Fibroblast of upper back skin (primary cell): ENCODE measurements around the gene LOXHD1.

ENCODE experiments used
- DNase-seq: peaks from one replicate; pipeline ENCODE4 v3.0.0-alpha.2; 2013

Gene LOXHD1

DNA sequence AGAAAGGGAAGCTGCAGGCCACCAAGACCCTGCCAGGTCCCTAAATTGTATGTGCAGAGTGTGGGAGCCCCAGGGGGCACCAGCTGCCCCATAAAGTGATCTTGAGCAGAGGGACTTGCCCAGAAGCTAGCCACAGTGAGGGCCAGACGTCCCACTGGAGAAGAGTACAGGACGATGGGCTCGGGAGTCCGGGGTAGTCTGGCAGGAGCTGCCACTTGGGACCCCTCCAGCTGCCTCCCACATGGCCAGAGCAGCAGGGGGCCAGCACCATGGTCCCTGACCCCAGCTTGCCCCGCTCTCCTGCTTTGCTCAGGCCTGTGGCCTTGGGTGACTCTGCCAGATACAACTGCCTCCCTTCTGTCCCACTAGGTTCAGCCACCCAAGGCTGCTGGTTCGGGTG lies 11.7 kb upstream of the LOXHD1 start:
- DNase-seq, result no peak

DNA sequence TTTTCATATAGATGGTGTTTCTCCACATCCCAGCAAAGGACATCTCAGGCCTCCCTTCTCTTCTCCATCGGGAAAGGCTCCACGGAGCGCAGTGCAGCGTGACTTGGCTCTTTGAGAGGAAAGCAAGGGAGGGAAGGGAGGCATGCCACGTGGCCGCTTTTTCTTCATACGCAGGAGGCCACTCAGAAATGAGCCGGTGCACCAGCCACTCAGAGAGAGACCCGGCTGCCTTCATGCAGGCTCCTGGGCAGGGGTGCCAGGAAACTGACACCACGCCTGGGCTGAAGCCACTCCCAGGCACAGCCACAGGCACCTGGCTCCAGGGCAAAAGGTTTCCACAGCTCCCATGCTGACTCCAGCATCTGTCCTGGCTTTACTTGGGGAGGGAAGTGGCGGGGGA lies 11.1 kb upstream of the LOXHD1 start:
- no peak for DNase-seq

DNA sequence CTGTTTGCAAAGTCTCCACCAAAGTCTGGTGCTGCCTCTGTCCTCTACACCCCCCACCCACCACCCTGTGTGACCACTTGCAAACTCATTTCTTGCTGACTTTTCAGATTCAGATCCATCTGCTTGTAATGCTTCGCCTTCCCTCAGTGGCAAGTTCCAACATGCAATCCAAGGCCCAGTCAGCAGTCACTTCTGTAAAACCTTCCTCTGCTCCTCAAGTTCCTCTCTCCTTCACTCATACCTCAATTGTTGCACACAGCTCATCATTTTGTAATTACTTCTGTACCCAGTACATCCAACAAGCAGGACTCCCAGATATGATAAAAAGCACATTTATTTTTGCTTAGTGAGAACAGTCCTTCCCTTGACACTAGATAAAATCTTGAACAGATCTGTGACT lies 6.5 kb upstream of the LOXHD1 start:
- DNase-seq, result no peak

DNA sequence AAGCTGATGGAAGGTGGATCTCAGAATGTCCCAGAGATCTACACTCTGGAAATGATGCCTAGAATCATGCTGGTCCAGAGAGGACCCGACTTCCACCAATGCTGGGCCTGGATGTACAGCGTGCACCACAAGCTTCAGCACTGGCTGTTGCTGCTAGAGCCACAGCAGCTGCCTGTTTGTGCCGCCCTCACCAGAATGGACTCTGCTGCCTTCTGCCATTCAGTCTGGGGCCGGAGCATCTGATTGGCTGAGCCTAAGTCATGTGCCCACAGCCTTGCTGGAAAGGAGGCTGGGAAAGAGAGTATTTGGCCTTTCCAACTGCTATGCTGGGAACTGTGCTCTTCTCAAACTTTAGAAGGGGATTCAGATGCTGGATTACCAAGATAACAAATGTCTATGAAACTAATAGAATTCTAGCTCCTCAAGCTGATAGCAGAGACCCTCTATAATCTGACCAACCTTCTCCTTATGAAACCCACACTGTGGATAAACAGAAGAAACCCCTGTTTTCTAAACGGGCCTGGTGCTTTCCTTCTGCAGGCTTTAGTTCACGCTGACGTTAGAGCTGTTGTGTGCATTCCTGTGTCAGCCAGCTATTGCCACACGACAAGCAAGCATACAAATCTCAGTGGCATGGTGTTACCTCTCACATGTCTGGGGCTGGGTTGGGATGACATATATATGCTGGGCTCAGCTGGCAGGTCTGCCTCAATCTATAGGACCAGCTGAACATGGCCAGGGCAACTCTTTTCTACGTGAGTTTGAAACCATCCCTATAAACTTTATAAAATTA lies 4.1 kb upstream of the LOXHD1 start:
- peak; percentile 13 for DNase-seq

DNA sequence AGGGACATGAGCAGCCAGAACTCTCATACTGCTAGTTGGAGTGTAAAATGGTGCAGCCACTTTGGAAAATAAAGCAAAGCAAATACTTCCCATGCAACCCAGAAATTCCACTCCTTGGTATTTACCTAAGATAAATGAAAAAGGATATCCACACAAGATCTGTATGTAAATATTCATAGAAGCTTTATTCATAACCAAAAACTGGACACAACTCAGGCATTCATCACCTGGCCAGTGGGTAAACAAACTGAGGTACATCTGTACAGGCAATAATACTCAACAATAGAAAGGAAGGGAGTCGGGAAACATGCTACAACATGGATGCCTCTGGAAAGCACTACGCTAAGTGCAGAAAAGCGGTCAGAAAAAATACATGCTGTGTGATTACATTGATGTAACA lies 2.5 kb upstream of the LOXHD1 start:
- DNase-seq, result no peak

DNA sequence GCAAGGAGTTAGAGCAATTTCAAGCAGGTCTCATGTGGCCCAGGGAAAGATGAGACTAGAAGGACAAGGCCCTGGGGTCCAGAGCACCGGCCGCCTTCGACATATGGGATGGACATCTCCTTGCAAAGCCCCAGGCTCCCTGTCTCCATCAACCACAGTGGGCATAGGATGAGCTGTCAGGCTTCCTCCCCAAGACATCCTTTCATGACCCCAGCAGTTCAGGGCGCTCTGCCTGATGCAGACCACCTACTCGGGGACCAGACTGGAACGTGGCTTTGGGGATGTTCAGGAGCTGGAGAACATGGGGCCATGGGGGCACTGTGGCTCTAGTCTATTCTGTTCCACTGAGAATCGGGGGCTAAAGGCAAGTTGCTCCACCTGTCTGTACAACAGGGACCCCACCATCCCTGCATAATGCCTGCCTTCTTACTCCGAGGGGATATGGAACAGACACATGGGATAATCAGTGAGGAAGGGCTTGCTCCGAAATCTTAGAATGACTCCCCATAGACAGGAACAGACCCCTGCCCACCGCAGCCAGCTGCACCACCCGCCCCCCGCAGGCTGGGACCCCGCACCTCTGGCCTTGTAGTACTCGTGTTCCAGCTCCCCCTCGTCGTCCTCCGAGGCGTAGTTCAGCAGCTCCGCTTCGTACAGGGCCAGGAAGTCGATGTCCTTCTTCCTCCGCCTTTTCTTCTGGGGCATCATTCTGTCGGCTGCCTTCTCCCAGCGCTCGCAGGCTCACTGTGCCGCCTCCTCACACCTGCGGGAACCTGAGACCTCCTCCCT lies 500 bp downstream of the LOXHD1 start:
- no peak for DNase-seq

DNA sequence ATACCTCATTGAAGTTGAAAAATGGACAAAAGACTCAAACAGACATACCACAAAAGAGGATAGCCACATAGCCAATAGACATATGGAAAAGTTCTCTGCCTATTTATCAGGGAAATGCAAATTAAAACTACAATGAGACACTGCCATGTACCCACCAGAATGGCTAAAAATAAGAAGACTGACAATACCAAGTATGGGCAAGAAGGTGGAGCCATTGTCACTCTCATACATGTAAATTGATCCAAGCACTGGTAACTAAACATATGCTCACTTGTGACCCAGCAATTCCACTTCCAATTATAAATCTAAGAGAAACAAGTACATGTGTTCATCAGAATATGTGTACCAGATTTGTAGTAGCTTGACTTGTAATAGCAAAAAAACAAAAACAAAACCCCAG lies 4.6 kb downstream of the LOXHD1 start:
- no peak for DNase-seq

DNA sequence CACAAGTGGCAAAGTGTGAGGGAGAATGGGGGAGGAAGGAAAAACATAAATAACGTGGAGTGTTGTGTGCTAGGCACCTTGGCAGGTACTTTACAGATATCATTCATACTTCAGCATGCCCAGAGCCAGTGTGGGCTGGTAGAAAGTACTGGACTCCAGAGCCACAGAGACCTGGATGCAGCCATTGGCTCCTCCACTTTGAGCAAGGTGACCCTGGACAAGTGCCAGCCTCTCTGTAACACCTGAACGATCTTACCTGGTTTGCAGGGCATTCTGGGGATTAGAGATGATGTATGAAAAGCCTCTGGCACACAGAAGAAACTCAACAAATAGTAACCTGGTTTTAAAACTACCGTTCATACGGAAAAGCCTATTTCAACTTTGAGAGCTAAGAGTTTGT lies 6.3 kb downstream of the LOXHD1 start:
- DNase-seq, result no peak

DNA sequence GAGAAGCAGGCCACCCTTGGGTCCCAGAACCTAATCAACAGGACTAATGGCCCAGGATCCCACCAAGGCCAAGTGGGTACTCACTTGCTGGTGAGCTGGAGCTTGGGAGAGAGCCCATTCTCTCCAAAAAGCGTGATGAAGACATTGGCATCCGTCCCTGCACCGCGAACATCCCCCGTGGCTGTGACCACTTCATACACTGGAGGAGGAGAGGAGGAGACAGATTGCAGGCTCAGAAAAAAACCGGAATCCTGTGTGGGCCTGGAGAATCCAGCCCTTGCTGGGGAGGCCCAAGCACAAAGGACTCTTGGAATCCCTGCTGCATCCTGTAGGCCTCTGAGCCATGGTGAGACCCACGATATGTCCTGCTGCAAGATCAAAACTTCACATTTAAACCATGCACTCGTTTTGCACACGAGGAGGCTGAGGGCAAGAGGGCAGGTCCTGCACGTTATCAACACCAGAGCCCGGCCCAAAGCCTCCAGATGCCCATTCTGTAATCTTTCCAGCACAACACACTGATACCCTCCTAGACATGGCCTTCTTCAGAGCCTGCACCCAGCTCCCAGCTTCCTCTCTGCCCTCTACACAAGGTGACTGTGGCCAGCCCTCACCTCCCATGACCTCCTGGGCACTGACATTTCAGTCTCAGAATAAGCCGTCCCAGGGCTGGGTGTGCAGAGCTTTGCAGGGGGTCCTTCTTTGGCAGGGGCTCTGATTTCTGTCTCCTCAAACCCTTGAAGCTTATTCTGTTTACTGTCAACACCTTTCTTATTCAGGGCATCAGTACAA lies 7.8 kb downstream of the LOXHD1 start:
- DNase-seq, result no peak

DNA sequence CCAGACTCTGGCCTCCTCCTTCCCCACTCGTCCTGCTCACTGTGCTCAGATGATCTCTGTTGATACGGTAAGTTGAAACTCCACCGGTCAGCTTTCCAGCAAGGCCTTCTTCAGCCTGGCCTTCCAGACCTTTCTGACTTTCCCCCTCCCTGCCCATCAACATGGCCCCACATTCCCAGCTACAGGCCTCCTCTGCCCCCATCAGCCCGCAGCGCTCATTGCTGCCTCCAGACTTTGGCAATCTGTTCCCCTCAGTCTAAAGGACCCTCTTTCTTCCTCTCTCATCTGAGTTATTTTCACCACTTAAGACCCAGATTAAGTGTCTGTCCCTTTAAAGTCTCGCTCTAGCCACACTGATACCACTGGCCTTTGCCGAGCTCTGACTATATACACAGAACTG lies 10.6 kb downstream of the LOXHD1 start:
- DNase-seq, result no peak

DNA sequence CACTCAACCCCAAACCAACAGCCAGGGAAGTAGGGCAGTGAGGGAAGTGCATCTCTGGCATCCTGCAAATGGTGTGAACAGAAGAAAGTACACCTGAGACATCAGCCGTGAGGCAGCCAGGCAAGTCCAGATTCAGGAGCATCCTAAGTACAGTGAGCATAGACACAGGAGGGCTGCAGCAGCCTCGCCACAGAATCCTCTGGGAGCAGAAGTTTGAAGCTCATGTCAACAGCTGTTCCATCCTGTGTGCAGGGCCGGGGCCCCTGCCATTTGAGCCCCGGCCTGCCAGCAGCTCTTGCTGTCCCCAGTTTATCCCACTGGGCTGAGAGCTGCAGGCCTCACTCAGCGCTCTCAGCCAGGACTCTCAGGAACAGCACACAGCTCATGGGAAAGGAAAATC lies 14.5 kb downstream of the LOXHD1 start:
- no peak for DNase-seq

DNA sequence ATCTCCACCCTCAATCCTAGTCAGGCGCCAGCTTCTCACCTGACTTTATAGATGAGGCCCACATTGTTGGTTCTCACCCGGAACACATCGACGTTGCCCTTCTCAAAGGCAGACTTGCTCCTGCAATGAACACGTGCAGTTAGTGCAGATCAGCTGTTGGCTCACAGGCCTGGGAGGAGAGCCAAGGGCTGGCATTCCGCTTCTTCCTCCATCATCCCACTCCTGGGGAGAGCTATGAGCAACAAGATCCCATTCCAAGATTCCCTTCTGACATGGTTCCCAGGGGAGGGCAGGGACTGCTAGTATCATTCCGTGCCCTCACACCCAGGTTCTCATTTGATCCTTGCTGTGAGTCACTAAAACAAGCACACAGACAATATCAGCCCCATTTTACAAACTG lies 15.1 kb downstream of the LOXHD1 start:
- no peak for DNase-seq

DNA sequence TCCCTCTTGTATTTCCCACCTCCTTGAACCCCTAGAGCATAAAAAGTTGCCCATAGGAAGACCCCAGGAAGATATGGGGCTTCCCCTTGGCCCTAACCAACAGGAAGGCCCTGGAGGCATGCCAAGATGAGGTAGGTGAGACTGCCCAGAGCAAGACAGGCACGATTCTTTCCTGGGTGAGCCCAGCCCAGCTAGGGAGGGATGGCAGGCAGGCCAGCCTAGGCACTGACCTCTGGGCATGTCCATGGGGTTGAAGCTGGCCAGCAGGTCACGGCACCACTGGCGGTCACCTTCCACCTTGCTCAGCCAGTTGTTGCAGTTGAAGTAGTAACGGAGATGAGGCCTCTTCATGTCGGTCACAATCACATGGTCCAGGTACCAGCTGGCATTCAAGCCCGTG lies 17.6 kb downstream of the LOXHD1 start:
- no peak for DNase-seq

DNA sequence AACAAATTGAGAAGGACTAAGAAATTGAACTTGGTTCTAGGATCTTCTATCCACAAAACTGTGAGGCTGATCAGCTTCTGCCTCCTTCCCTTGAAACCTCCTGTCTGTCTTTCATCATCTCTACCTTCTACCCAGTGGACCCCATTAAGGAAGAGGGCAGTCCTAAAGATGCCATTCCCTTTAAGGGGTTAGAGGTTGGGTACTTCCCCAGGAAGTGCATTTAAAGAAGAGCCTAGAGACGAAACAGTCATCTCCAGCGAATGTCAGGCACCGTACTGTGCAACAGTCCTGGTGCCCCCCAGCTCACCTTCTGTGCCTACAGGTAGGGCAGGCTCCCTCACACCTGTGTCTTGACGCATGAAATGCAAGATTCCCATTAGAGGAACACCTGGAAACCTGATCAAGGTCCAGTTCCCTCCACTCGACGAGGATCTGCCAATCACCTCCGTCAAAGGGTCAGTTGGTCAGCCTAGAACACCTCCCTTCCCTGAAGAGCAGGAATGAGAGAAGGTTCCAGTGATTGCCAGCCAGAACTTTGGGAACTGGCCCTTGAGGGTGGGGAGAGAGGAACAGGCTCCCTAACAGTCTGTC lies 20.9 kb downstream of the LOXHD1 start:
- DNase-seq, result no peak

DNA sequence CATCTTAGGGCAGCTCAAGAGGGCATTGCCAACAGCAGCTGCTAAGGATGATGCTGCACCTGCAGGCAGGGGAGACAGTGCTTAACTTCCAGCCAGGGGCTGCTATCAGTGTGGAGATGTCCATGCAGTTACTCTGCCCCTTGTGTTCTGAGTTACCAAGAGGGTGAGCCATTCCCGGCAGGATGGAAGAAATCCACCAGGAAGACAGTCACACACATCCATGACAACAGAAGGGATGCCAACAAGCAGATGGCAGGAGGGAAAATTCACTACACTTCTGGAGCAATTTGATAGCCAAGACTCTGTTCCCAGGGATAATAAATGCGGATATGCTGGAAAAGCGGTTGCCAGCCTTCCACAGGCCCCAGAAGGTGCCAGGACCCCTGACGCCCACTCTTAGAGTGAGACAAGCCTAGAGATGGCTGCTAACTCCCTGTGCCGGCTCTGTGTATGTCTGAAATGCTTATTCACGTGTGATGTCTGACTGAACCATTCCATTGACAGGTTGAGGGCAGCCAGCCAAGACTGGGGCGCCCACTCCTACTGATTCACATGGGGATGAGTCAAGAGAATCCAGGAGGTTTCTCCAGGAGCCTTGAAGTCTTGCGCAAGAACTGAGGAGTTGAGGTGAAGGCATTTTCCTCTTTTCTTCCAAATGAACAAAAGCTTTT lies 24.5 kb downstream of the LOXHD1 start:
- peak; percentile 49 for DNase-seq

DNA sequence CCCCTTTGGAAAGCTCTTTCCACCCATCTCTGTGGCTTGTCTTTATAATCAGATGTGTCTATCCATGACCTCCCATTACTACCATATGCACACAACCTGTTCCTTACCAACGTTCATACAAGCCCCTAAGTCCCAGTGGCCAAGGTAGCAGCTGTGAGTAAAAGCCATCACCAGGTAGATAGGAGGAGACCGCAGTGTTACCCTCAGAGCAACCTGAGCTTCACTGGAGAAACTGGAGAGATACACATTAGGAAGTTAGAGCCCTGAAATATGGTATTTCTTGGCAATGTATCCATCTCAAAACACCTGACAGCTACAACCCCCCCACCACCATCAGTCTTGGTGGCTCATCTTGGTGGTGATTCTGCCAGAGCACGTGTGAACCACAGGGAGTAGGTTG lies 26.0 kb downstream of the LOXHD1 start:
- no peak for DNase-seq

DNA sequence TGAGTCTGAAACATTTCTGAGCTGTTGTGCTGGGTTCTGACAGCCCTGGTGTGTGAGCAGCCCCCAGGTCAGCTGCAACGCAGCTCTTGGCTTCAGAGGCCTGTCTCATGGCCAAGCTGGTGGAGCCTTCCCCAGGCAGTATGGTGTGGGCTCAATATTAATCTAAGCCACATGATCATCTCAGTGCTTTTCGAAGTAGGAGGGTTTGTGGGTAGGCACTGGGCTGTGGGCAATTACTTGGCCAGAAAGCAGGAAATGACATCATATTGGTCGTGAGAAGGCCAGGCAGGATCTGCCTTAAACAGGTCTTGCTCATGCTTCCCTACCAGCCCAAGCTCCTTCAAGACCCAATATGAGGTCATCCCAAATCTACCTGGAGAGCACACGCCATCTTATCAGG lies 26.9 kb downstream of the LOXHD1 start:
- DNase-seq, result no peak

DNA sequence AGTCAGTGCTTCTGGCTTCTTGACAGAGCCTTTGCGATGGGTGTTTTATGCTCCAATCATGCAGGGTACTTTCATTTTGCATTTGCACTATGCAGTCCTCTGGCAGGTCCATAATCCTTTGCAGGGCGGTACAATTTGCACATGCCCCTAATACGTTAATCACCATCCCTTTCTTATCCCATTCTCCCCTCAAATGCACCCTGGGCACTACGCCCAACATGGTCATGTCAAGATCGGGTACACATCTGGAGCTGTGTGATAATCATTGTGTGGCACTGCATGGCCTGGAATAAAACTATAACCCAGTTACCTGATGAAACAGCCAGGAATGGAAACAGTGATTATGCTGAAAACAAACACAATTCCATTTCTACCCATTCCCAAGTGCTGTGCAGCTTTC lies 27.7 kb downstream of the LOXHD1 start:
- no peak for DNase-seq

DNA sequence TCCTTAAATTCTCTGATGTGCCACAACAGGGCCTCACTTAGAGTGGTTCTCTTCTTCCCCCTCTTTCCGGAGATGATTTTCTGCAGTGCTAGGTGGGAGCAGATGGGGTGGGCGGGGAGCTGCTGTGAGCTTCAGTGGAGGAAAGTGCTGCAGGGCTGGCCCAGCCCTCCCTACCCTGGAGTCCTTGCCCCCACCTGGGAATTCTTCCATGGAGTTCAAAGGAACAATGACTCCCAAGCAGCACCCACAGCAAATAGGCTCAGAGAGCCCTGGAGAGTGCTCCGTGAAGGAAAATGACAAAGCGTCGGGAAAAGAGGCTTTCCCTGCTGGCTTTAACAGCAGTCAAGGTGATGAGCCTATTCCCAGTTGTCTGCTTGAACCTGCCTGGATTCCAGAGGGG lies 28.8 kb downstream of the LOXHD1 start:
- no peak for DNase-seq

DNA sequence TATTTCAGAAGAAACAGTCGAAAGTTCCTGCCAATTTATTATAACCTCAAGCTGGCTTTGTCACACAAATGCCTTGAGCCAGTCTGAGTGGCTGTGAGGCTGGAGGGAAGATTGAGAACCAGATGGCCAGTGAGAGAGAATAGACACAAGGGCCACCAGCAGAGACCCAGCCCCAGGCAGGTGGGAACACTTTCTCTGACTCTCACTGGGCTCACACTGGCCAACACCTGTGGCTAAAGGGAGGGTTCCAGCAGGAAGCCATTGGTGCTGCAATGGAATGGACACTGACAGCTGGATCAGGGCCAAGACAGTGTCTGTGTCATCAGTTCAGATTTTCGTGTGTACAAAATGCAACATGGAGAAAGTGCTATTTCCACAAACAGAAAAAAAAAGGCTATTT lies 29.9 kb downstream of the LOXHD1 start:
- DNase-seq, result no peak

DNA sequence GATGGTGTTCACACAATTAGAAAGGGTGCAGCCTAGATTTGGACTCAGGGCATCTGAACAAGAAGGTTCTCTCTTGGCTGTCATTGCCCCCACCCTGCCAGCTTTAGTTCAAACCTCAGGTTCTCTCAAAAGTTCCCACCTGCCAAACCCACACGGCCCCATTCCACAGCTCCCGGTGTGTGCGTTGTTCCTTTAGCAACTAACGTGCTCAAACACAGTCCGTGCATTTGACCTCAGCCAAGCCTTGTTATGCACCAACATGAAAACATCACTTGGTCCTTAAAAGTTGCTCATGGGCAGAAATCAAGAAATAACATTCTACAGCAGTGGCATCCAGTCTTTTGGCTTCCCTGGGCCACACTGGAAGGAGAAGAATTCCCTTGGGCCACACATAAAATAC lies 32.0 kb downstream of the LOXHD1 start:
- no peak for DNase-seq

DNA sequence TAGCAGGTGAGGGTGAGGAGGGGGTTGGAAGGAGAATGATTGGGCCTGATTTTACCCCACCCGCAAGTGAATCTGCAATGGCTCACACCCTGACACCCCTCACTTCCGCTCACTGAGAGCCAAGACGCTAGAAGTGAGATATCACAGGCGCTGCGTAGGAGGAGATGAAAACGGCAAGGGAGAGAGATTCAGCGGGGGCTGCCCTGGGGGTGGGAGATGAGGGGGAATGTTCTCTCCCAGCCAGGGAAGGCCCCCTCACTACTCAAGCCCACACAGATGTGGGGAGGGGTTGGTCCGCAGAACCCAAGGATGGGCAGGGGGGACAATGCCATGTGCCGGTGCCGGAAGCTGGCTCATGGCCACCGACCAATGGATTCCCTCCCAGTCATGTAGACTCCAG lies 32.9 kb downstream of the LOXHD1 start:
- no peak for DNase-seq

DNA sequence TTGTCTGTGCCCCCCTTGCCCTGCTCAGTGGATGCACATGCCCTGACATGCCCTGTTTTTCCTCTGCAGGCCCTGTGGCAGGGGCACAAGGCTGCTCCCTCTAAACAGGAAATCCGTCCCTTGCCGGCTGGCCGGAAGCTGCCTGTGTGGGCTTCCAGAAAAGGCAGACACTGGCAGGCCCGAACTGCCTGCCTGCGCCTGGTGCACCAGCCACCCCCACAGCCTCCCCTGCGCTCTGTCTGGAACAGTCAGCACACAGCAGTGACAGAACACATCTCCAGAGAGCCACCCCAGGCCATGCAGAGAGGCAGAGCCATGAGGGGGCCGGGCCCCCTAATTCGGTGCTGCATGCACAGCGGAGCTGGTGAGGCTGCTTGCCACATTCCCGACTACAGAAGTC lies 33.5 kb downstream of the LOXHD1 start:
- DNase-seq, result no peak
